HEK293 (cell line): Measurements from ENCODE around the gene KLHL17.

Experiments
- ELK4 ChIP-seq: IDR thresholded peaks from 2 replicates; pipeline ENCODE4 v1.6.1; 2011; ENCODE audit warnings: mild to moderate bottlenecking, low read depth, low read length, borderline replicate concordance
- GLIS2 ChIP-seq: fragments of 450-650 bp; formaldehyde crosslinking; IDR thresholded peaks from 2 replicates; pipeline ENCODE4 v1.5.1; 2016; ENCODE audit warnings: missing biosample characterization, missing genetic modification characterization
- KLF10 ChIP-seq: fragments of 450-650 bp; IDR thresholded peaks from 2 replicates; pipeline ENCODE4 v1.5.1; 2018; ENCODE audit warnings: missing biosample characterization, mild to moderate bottlenecking, missing genetic modification characterization
- KLF7 ChIP-seq: fragments of 450-650 bp; formaldehyde crosslinking; IDR thresholded peaks from 2 replicates; pipeline ENCODE4 v1.5.1; 2016; ENCODE audit warnings: missing biosample characterization, missing genetic modification characterization, borderline replicate concordance
- KLF9 ChIP-seq: fragments of 450-650 bp; formaldehyde crosslinking; IDR thresholded peaks from 2 replicates; pipeline ENCODE4 v1.5.1; 2016; ENCODE audit warnings: missing biosample characterization, missing genetic modification characterization, low read depth
- PATZ1 ChIP-seq: fragments of 450-650 bp; formaldehyde crosslinking; IDR thresholded peaks from 2 replicates; pipeline ENCODE4 v1.5.1; 2016; ENCODE audit warnings: missing biosample characterization, missing genetic modification characterization
- SP3 ChIP-seq: fragments of 450-650 bp; formaldehyde crosslinking; IDR thresholded peaks from 2 replicates; pipeline ENCODE4 v1.5.1; 2016; ENCODE audit warnings: missing biosample characterization, missing genetic modification characterization
- WT1 ChIP-seq: fragments of 450-650 bp; formaldehyde crosslinking; IDR thresholded peaks from 2 replicates; pipeline ENCODE4 v1.5.1; 2016; ENCODE audit warnings: missing biosample characterization, missing genetic modification characterization
- ZBTB10 ChIP-seq: fragments of 450-650 bp; formaldehyde crosslinking; IDR thresholded peaks from 2 replicates; pipeline ENCODE4 v1.5.1; 2016; ENCODE audit warnings: missing biosample characterization, missing genetic modification characterization
- ZBTB21 ChIP-seq: fragments of 450-650 bp; formaldehyde crosslinking; IDR thresholded peaks from 2 replicates; pipeline ENCODE4 v1.5.1; 2017; ENCODE audit warnings: missing biosample characterization, missing genetic modification characterization
- ZBTB44 ChIP-seq: fragments of 450-650 bp; IDR thresholded peaks from 2 replicates; pipeline ENCODE4 v1.5.1; 2018; ENCODE audit warnings: missing biosample characterization, mild to moderate bottlenecking, missing genetic modification characterization
- ZBTB49 ChIP-seq: fragments of 450-650 bp; formaldehyde crosslinking; IDR thresholded peaks from 2 replicates; pipeline ENCODE4 v1.5.1; 2016; ENCODE audit warnings: missing biosample characterization, missing genetic modification characterization, low read depth
- ZBTB7A ChIP-seq: fragments of 450-650 bp; formaldehyde crosslinking; IDR thresholded peaks from 2 replicates; pipeline ENCODE4 v1.5.1; 2016; ENCODE audit warnings: low read depth, missing biosample characterization, missing genetic modification characterization
- ZBTB8A ChIP-seq: fragments of 450-650 bp; formaldehyde crosslinking; IDR thresholded peaks from 2 replicates; pipeline ENCODE4 v1.5.1; 2016; ENCODE audit warnings: missing biosample characterization, missing genetic modification characterization
- ZNF10 ChIP-seq: fragments of 450-650 bp; formaldehyde crosslinking; IDR thresholded peaks from 2 replicates; pipeline ENCODE4 v1.5.1; 2017; ENCODE audit warnings: missing biosample characterization, missing genetic modification characterization
- ZNF138 ChIP-seq: fragments of 450-650 bp; formaldehyde crosslinking; IDR thresholded peaks from 2 replicates; pipeline ENCODE4 v1.5.1; 2016; ENCODE audit warnings: missing biosample characterization, missing genetic modification characterization, borderline replicate concordance
- ZNF155 ChIP-seq: fragments of 450-650 bp; formaldehyde crosslinking; IDR thresholded peaks from 2 replicates; pipeline ENCODE4 v1.5.1; 2016; ENCODE audit warnings: missing biosample characterization, missing genetic modification characterization
- ZNF157 ChIP-seq: fragments of 450-650 bp; formaldehyde crosslinking; IDR thresholded peaks from 2 replicates; pipeline ENCODE4 v1.5.1; 2016; ENCODE audit warnings: missing biosample characterization, missing genetic modification characterization
- ZNF169 ChIP-seq: fragments of 450-650 bp; formaldehyde crosslinking; IDR thresholded peaks from 2 replicates; pipeline ENCODE4 v1.5.1; 2016; ENCODE audit warnings: missing biosample characterization, missing genetic modification characterization
- ZNF184 ChIP-seq: fragments of 450-650 bp; IDR thresholded peaks from 2 replicates; pipeline ENCODE4 v1.5.1; 2018; ENCODE audit warnings: missing biosample characterization, mild to moderate bottlenecking, missing genetic modification characterization
- ZNF324 ChIP-seq: fragments of 450-650 bp; formaldehyde crosslinking; IDR thresholded peaks from 2 replicates; pipeline ENCODE4 v1.5.1; 2016; ENCODE audit warnings: missing biosample characterization, missing genetic modification characterization
- ZNF335 ChIP-seq: fragments of 450-650 bp; formaldehyde crosslinking; conservative IDR thresholded peaks from 2 replicates; pipeline ENCODE4 v1.5.1; 2016; ENCODE audit warnings: missing biosample characterization, missing genetic modification characterization
- ZNF510 ChIP-seq: fragments of 450-650 bp; formaldehyde crosslinking; IDR thresholded peaks from 2 replicates; pipeline ENCODE4 v1.5.1; 2018; ENCODE audit warnings: mild to moderate bottlenecking, missing genetic modification characterization, missing biosample characterization; ENCODE audit not compliant: insufficient replicate concordance
- ZNF513 ChIP-seq: fragments of 450-650 bp; IDR thresholded peaks from 2 replicates; pipeline ENCODE4 v1.5.1; 2018; ENCODE audit warnings: missing biosample characterization, missing genetic modification characterization
- ZNF558 ChIP-seq: fragments of 450-650 bp; formaldehyde crosslinking; IDR thresholded peaks from 2 replicates; pipeline ENCODE4 v1.5.1; 2016; ENCODE audit warnings: missing biosample characterization, missing genetic modification characterization
- ZNF596 ChIP-seq: fragments of 450-650 bp; IDR thresholded peaks from 2 replicates; pipeline ENCODE4 v1.5.0; 2018; ENCODE audit warnings: missing biosample characterization, mild to moderate bottlenecking, missing genetic modification characterization, moderate library complexity
- ZNF626 ChIP-seq: fragments of 450-650 bp; sonication (Bioruptor Pico); formaldehyde crosslinking; IDR thresholded peaks from 2 replicates; pipeline ENCODE4 v1.5.1; 2018; ENCODE audit warnings: missing biosample characterization, missing genetic modification characterization, inconsistent platforms
- ZNF776 ChIP-seq: fragments of 450-650 bp; formaldehyde crosslinking; IDR thresholded peaks from 2 replicates; pipeline ENCODE4 v1.5.0; 2017; ENCODE audit warnings: missing biosample characterization, missing genetic modification characterization, borderline replicate concordance

KLHL17 gene

GRCh38 chr1:925561-926421 lies 34.6 kb upstream of the KLHL17 start (continued):
- no peak for TF ChIP-seq ZBTB44 (tag by site-specific recombination)
- no peak for TF ChIP-seq ZNF776 (tag by site-specific recombination)
- TF ChIP-seq ZNF510 (tag by site-specific recombination): no peak
- TF ChIP-seq ZNF513 (tag by site-specific recombination): no peak
- peak; percentile 97 for TF ChIP-seq ZBTB8A
- TF ChIP-seq ZNF335: 0 out of 2 replicates have a peak, but pooled peaks have one; percentile 28
- peak; percentile 73 for TF ChIP-seq SP3 (tag by site-specific recombination)
- TF ChIP-seq ZNF596 (tag by site-specific recombination): no peak
- TF ChIP-seq ZNF138 (tag by site-specific recombination): no peak
- no peak for TF ChIP-seq ELK4
- TF ChIP-seq ZBTB49 (tag by site-specific recombination): no peak
- no peak for TF ChIP-seq ZNF324 (tag by site-specific recombination)
- peak; percentile 91 for TF ChIP-seq PATZ1 (tag by site-specific recombination)
- TF ChIP-seq ZNF184 (tag by site-specific recombination): no peak
- no peak for TF ChIP-seq ZNF10 (tag by site-specific recombination)
- TF ChIP-seq KLF7 (tag by site-specific recombination): peak; percentile 69; the same call in 1 of the 2 replicates
- 0 out of 2 replicates have a peak, but pooled peaks have one; percentile 36 for TF ChIP-seq WT1 (tag by site-specific recombination)
- no peak for TF ChIP-seq ZBTB21
- TF ChIP-seq ZNF155 (tag by site-specific recombination): no peak
- no peak for TF ChIP-seq ZNF157
- peak; percentile 79 for TF ChIP-seq GLIS2 (tag by site-specific recombination)
- no peak for TF ChIP-seq ZNF169 (tag by site-specific recombination)
- TF ChIP-seq KLF9 (tag by site-specific recombination): peak; percentile 61
- no peak for TF ChIP-seq ZNF626 (tag by site-specific recombination)
- TF ChIP-seq ZBTB7A (tag by site-specific recombination): peak; percentile 81; the same call in 1 of the 2 replicates
- TF ChIP-seq KLF10 (tag by site-specific recombination): no peak
- TF ChIP-seq ZBTB10 (tag by site-specific recombination): peak; percentile 87
- TF ChIP-seq ZNF558 (tag by site-specific recombination): no peak
